HG02623 (cell line): ENCODE measurements around the gene AHI1.

Experiments
- ATAC-seq: cut with Tn5 transposase; IDR thresholded peaks from one replicate; pipeline ENCODE4 v1.9.1; 2021; ENCODE audit warnings: moderate library complexity; ENCODE audit not compliant: unreplicated experiment

Gene AHI1

GRCh38 chr6:135497412-135498184 is at the start of gene AHI1:
AHI1 (minus strand) TSS chr6:135497740; CDS start chr6:135492237, 5,503 bp downstream.
- ATAC-seq = peak; percentile 93

GRCh38 chr6:135546680-135547418 is 49.3 kb upstream of the AHI1 start:
- ATAC-seq = no peak

GRCh38 chr6:135546206-135546605 is 48.7 kb upstream of the AHI1 start:
- ATAC-seq = no peak

- ATAC-seq = no peak
Observed at GRCh38 chr6:135540207-135540840, 42.8 kb upstream of the AHI1 start.

GRCh38 chr6:135537741-135538301 is 40.3 kb upstream of the AHI1 start:
- no peak for ATAC-seq

GRCh38 chr6:135535989-135536414 is 38.5 kb upstream of the AHI1 start:
- ATAC-seq = no peak

- no peak for ATAC-seq
Observed at GRCh38 chr6:135534773-135535380, 37.3 kb upstream of the AHI1 start.

GRCh38 chr6:135532559-135532958 is 35.0 kb upstream of the AHI1 start:
- no peak for ATAC-seq

- no peak for ATAC-seq
Observed at GRCh38 chr6:135531954-135532490, 34.5 kb upstream of the AHI1 start.

GRCh38 chr6:135530113-135530512 is 32.6 kb upstream of the AHI1 start:
- ATAC-seq = no peak

GRCh38 chr6:135527960-135528249 is 30.4 kb upstream of the AHI1 start:
- no peak for ATAC-seq

GRCh38 chr6:135527116-135527959 is 29.8 kb upstream of the AHI1 start:
- ATAC-seq = no peak

- ATAC-seq = no peak
Observed at GRCh38 chr6:135525594-135525993, 28.1 kb upstream of the AHI1 start.

- ATAC-seq = no peak
Observed at GRCh38 chr6:135522965-135523692, 25.6 kb upstream of the AHI1 start.

GRCh38 chr6:135521431-135521830 is 23.9 kb upstream of the AHI1 start:
- ATAC-seq = no peak

GRCh38 chr6:135520781-135521180 is 23.2 kb upstream of the AHI1 start:
- no peak for ATAC-seq

GRCh38 chr6:135519348-135519747 is 21.8 kb upstream of the AHI1 start:
- ATAC-seq = no peak

- no peak for ATAC-seq
Observed at GRCh38 chr6:135517527-135517926, 20.0 kb upstream of the AHI1 start.

- no peak for ATAC-seq
Observed at GRCh38 chr6:135514706-135515105, 17.2 kb upstream of the AHI1 start.
